Measurements from ENCODE around the gene C1QA. TPM values are rescaled to one million over a fixed set of nuclear protein-coding genes. Genes with fewer than 3 reads are reported as not detected.

The C1QA gene
- total RNA-seq, 8 experiments from 2014 or later, result 0.43 to 0.52 TPM; not detected in 6

- peak in 3 of 8 experiments; percentile 10 to 26 (median 15) for ATAC-seq (replicated peaks in 6 of 8)
- in situ Hi-C loops (cut with MboI; ENCODE audit: low pct_unique_long_range_greater_than_20kb in 2 of 9, low sequenced_read_pairs in 9 of 9, unreplicated experiment in 9 of 9), result no loop called here
- 82 to 92% (median 87%) methylated on average over 4 to 9 of the region's 39 CpGs; no CpG with 5 or more reads in 6 of the 10 experiments for WGBS, 10 experiments
Measured at GRCh38 chr1:22600817-22601605, 35.4 kb upstream of the C1QA start.

GRCh38 chr1:22601610-22602009 is 34.8 kb upstream of the C1QA start:
- in situ Hi-C loops (cut with MboI; ENCODE audit: low pct_unique_long_range_greater_than_20kb in 2 of 9, low sequenced_read_pairs in 9 of 9, unreplicated experiment in 9 of 9), result no loop called here
- WGBS, 10 experiments, result 40 to 100% (median 90%) methylated on average over 1 to 2 of the region's 12 CpGs; no CpG with 5 or more reads in 7 of the 10 experiments
- ATAC-seq (replicated peaks in 6 of 8), result peak in 3 of 8 experiments; percentile 10 to 27 (median 15)
- Histone ChIP-seq H3K4me1 (replicated peaks in 1 of 2) (no peaks in the 10 kb centered on the region), H3K4me3 (no peak overlapping the region), H3K27ac (no peak overlapping the region)

More at GRCh38 chr1:22600817-22601605, 35.4 kb upstream of the C1QA start:
- Histone ChIP-seq H3K27ac (no peak overlapping the region), H3K4me1 (replicated peaks in 1 of 2) (no peaks in the 10 kb centered on the region), H3K4me3 (no peak overlapping the region)

GRCh38 chr1:22602060-22602740 is 34.2 kb upstream of the C1QA start:
- H3K4me3 ChIP-seq, result no peak overlapping the region
- ATAC-seq (replicated peaks in 6 of 8), result peak in 2 of 8 experiments; percentile 38 to 48
- H3K27ac ChIP-seq, result no peak overlapping the region
- WGBS, 10 experiments, result 79 to 100% (median 82%) methylated on average over 2 to 10 of the region's 18 CpGs; no CpG with 5 or more reads in 6 of the 10 experiments
- H3K4me1 ChIP-seq (replicated peaks in 1 of 2), result no peaks in the 10 kb centered on the region
- in situ Hi-C loops (cut with MboI; ENCODE audit: low pct_unique_long_range_greater_than_20kb in 2 of 9, low sequenced_read_pairs in 9 of 9, unreplicated experiment in 9 of 9), result no loop called here

- 43 to 92% (median 60%) methylated on average over 1 to 4 of the region's 4 CpGs; no CpG with 5 or more reads in 1 of the 10 experiments for WGBS, 10 experiments
- ATAC-seq (replicated peaks in 6 of 8), result peak in 1 of 8 experiments; percentile 5
- H3K4me3 ChIP-seq, result no peak overlapping the region
- no peaks in the 10 kb centered on the region for H3K4me1 ChIP-seq (replicated peaks in 1 of 2)
- in situ Hi-C loops (cut with MboI; ENCODE audit: low pct_unique_long_range_greater_than_20kb in 2 of 9, low sequenced_read_pairs in 9 of 9, unreplicated experiment in 9 of 9), result no loop called here
- H3K27ac ChIP-seq, result no peak overlapping the region
Measured at GRCh38 chr1:22606161-22606560, 30.3 kb upstream of the C1QA start.

GRCh38 chr1:22607154-22607553 is 29.3 kb upstream of the C1QA start:
- in situ Hi-C loops (cut with MboI; ENCODE audit: low pct_unique_long_range_greater_than_20kb in 2 of 9, low sequenced_read_pairs in 9 of 9, unreplicated experiment in 9 of 9), result no loop called here
- WGBS, 10 experiments, result 0 to 11% (median 2%) methylated on average over 1 to 9 of the region's 10 CpGs; no CpG with 5 or more reads in 6 of the 10 experiments
- no peak overlapping the region for H3K27ac ChIP-seq
- no peaks in the 10 kb centered on the region for H3K4me1 ChIP-seq (replicated peaks in 1 of 2)
- no peak for ATAC-seq (replicated peaks in 6 of 8)
- H3K4me3 ChIP-seq, result no peak overlapping the region

GRCh38 chr1:22608361-22608760 is 28.1 kb upstream of the C1QA start:
- in situ Hi-C loops (cut with MboI; ENCODE audit: low pct_unique_long_range_greater_than_20kb in 2 of 9, low sequenced_read_pairs in 9 of 9, unreplicated experiment in 9 of 9), result no loop called here
- ATAC-seq (replicated peaks in 6 of 8), result no peak
- peaks cover 10% of the 10 kb centered on the region in 2 donors for H3K4me1 ChIP-seq (replicated peaks in 1 of 2)
- no peak overlapping the region for H3K4me3 ChIP-seq
- WGBS, 10 experiments, result 0 to 40% (median 21%) methylated on average over 1 to 2 of the region's 3 CpGs; no CpG with 5 or more reads in 4 of the 10 experiments
- no peak overlapping the region for H3K27ac ChIP-seq

GRCh38 chr1:22609291-22609690 is 27.1 kb upstream of the C1QA start:
- WGBS, 10 experiments, result 5 to 60% (median 6%) methylated on average over 1 to 5 of the region's 6 CpGs; no CpG with 5 or more reads in 6 of the 10 experiments
- H3K4me3 ChIP-seq, result no peak overlapping the region
- in situ Hi-C loops (cut with MboI; ENCODE audit: low pct_unique_long_range_greater_than_20kb in 2 of 9, low sequenced_read_pairs in 9 of 9, unreplicated experiment in 9 of 9), result no loop called here

GRCh38 chr1:22611530-22611947 is 24.9 kb upstream of the C1QA start:
- Histone ChIP-seq H3K4me1 (replicated peaks in 1 of 2) (peaks cover 19 to 28% of the 10 kb centered on the region in 2 donors), H3K4me3 (no peak overlapping the region), H3K27ac (no peak overlapping the region)
- in situ Hi-C loops (cut with MboI; ENCODE audit: low pct_unique_long_range_greater_than_20kb in 2 of 9, low sequenced_read_pairs in 9 of 9, unreplicated experiment in 9 of 9), result no loop called here
- peak in 7 of 8 experiments; percentile 39 to 88 (median 66) for ATAC-seq (replicated peaks in 6 of 8)
- 0 to 14% (median 2%) methylated on average over 1 to 6 of the region's 7 CpGs; no CpG with 5 or more reads in 3 of the 10 experiments for WGBS, 10 experiments

More at GRCh38 chr1:22609291-22609690, 27.1 kb upstream of the C1QA start:
- H3K4me1 ChIP-seq (replicated peaks in 1 of 2), result peaks cover 12 to 20% of the 10 kb centered on the region in 2 donors
- ATAC-seq (replicated peaks in 6 of 8), result no peak
- H3K27ac ChIP-seq, result no peak overlapping the region

- Histone ChIP-seq H3K27ac (no peak overlapping the region), H3K4me3 (no peak overlapping the region), H3K4me1 (replicated peaks in 1 of 2) (peaks cover 19 to 30% of the 10 kb centered on the region in 2 donors)
- in situ Hi-C loops (cut with MboI; ENCODE audit: low pct_unique_long_range_greater_than_20kb in 2 of 9, low sequenced_read_pairs in 9 of 9, unreplicated experiment in 9 of 9), result no loop called here
- 8 to 55% (median 32%) methylated on average over 2 to 8 of the region's 12 CpGs; no CpG with 5 or more reads in 2 of the 10 experiments for WGBS, 10 experiments
- peak in 5 of 8 experiments; percentile 55 to 71 (median 59) for ATAC-seq (replicated peaks in 6 of 8)
Measured at GRCh38 chr1:22612671-22613571, 23.5 kb upstream of the C1QA start.

GRCh38 chr1:22613572-22613918 is 22.9 kb upstream of the C1QA start:
- H3K27ac ChIP-seq, result no peak overlapping the region
- in situ Hi-C loops (cut with MboI; ENCODE audit: low pct_unique_long_range_greater_than_20kb in 2 of 9, low sequenced_read_pairs in 9 of 9, unreplicated experiment in 9 of 9), result no loop called here
- H3K4me1 ChIP-seq (replicated peaks in 1 of 2), result peaks cover 19 to 34% of the 10 kb centered on the region in 2 donors

GRCh38 chr1:22613951-22614350 is 22.5 kb upstream of the C1QA start:
- in situ Hi-C loops (cut with MboI; ENCODE audit: low pct_unique_long_range_greater_than_20kb in 2 of 9, low sequenced_read_pairs in 9 of 9, unreplicated experiment in 9 of 9), result no loop called here
- H3K4me1 ChIP-seq (replicated peaks in 1 of 2), result peaks cover 19 to 34% of the 10 kb centered on the region in 2 donors
- ATAC-seq (replicated peaks in 6 of 8), result peak in 5 of 8 experiments; percentile 28 to 68 (median 47)
- no peak overlapping the region for H3K27ac ChIP-seq
- WGBS, 10 experiments, result 0 to 65% (median 20%) methylated on average over 1 to 2 of the region's 12 CpGs; no CpG with 5 or more reads in 5 of the 10 experiments
- no peak overlapping the region for H3K4me3 ChIP-seq

More at GRCh38 chr1:22613572-22613918, 22.9 kb upstream of the C1QA start:
- ATAC-seq (replicated peaks in 6 of 8), result no peak
- H3K4me3 ChIP-seq, result no peak overlapping the region
- WGBS, 10 experiments, result 40 to 62% (median 50%) methylated on average over 1 to 4 of the region's 5 CpGs; no CpG with 5 or more reads in 7 of the 10 experiments

GRCh38 chr1:22615886-22616285 is 20.5 kb upstream of the C1QA start:
- ATAC-seq (replicated peaks in 6 of 8), result no peak
- in situ Hi-C loops (cut with MboI; ENCODE audit: low pct_unique_long_range_greater_than_20kb in 2 of 9, low sequenced_read_pairs in 9 of 9, unreplicated experiment in 9 of 9), result no loop called here
- 10 to 86% (median 53%) methylated on average over 1 to 2 of the region's 2 CpGs; no CpG with 5 or more reads in 4 of the 10 experiments for WGBS, 10 experiments
- Histone ChIP-seq H3K27ac (no peak overlapping the region), H3K4me3 (no peak overlapping the region), H3K4me1 (replicated peaks in 1 of 2) (peaks cover 26 to 41% of the 10 kb centered on the region in 2 donors)

Data from motor neuron (in vitro differentiated cells).